NCI-H1694 treated with DMSO at 0.1 percent for 48 hours (cell line): Measurements from ENCODE around the gene C6orf52.
A peak's percentile ranks its signal among the peaks of the same experiment; 100 is the strongest.

Experiments used
- DNase-seq: peaks from one replicate; lab custom pipeline; 2025; lab: John Stamatoyannopoulos, UW

Gene C6orf52

GRCh38 chr6:10644225-10644624 lies 50.2 kb downstream of the C6orf52 start:
- no peak for DNase-seq

GRCh38 chr6:10643201-10643651 lies 51.2 kb downstream of the C6orf52 start:
- DNase-seq: no peak

- DNase-seq: no peak
Observed at GRCh38 chr6:10641528-10641927, 52.9 kb downstream of the C6orf52 start.

GRCh38 chr6:10640412-10640811 lies 54.0 kb downstream of the C6orf52 start:
- no peak for DNase-seq

GRCh38 chr6:10633216-10633615 lies 61.2 kb downstream of the C6orf52 start:
- peak; percentile 15 for DNase-seq

GRCh38 chr6:10630178-10630577 lies 64.2 kb downstream of the C6orf52 start:
- DNase-seq: no peak

- no peak for DNase-seq
Observed at GRCh38 chr6:10627800-10628199, 66.6 kb downstream of the C6orf52 start.

- no peak for DNase-seq
Observed at GRCh38 chr6:10626154-10626741, 68.2 kb downstream of the C6orf52 start.

- no peak for DNase-seq
Observed at GRCh38 chr6:10624836-10625235, 69.6 kb downstream of the C6orf52 start.

GRCh38 chr6:10621847-10622246 lies 72.6 kb downstream of the C6orf52 start:
- no peak for DNase-seq
